Stimulated activated CD4-positive, alpha-beta T cell treated with anti-CD3 and anti-CD28 coated beads, Interleukin-12 subunit alpha, Interleukin-12 subunit beta, amount 100 ng/mL, for 24 hours (primary cell): Measurements from ENCODE around the gene INPP5F.
A peak's percentile ranks its signal among the peaks of the same experiment; 100 is the strongest.
"Not testable (repeated sequence)": the region's sequence is repeated elsewhere in the genome, so short reads cannot be mapped to it uniquely, and the experiment has no call there.

ENCODE experiments used
- DNase-seq, 2 experiments: peaks; one replicate each; pipeline ENCODE4 v3.0.0-alpha.2; 2020; ENCODE audit warnings: low read depth in 2 of 2

Gene INPP5F

GRCh38 chr10:119863951-119864565 is 138.2 kb downstream of the INPP5F start:
- no peak for DNase-seq

- DNase-seq = no peak
These were observed 139.9 kb downstream of the INPP5F start for GRCh38 chr10:119865699-119866240.

DNA sequence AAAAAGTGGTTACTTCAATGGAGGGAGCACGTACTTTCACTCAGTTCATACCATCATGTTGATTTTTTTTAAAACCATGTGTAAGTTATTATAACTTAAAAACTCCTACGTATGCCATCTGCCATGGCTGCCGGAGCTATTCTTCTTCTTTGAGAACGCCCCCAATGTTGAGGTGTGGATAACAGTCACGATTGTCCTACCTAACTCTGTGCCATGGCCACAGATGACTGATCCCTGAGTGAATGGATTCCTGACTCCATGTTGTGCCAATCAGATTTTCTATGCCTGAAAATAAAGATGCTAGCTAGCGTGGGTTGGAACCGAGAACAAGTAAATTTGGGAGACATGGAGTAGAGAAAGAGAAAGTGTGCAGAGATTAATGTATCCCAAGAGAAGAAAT is 141.5 kb downstream of the INPP5F start:
- no peak for DNase-seq

GRCh38 chr10:119869398-119869797 is 143.5 kb downstream of the INPP5F start:
- DNase-seq = not testable (repeated sequence)

DNA sequence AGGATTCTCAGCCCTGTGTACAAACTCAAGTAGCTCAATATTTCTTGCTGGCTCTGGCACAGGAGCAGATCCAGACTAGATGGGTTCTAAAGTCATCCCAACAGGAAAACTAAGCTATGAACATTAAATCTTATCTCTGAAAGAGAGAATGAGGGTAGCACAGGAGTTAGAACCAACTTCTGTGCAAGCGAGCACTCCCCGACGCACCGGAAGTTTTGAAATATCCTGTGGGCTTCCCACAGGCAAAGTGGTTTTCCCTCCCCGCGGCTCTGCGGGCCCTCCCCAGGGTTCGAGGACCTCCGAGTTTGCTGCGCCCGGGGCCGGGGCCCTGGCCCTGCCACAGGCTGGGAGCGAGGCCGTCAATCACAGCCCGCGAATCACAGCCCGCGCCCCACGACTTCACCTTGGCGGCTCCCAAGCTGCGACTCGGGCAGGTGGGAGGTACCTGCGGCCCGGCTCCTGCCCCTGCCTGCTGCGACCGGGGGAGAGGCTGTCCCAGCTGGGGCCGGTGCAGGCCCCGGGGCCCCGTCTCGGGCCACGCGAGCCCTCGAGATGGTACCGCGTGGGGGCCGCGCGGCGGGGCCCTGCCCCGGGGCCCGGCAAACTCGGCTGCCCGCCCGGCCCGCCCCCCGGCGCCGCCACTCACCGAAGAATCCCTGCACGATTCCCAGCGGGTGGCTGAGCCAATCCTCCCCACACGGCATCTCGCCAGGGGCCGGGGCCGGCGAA is 146.2 kb downstream of the INPP5F start:
- peak; percentile 32 to 38 for DNase-seq

DNA sequence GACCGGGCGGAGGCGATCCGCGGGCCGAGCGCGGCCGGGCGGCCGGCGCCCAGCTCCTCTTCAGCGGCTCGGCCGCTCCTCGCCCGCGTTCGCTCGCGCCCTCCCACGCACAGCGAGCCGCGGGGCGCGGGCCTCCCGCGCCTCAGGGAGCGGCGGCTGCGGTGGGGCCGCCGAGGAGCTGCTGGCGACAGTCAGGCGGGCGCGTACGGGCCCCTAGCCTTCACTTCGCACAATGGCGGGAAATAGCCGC is 146.7 kb downstream of the INPP5F start, which contains the start of gene MCMBP:
Gene MCMBP (minus strand): TSS at position 234 of the 250 bp plus-strand sequence. CDS start 259 bp downstream, outside the sequence.
- no peak for DNase-seq

- DNase-seq = peak; percentile 78 to 82
These were observed 147.2 kb downstream of the INPP5F start for GRCh38 chr10:119872860-119873681.

DNA sequence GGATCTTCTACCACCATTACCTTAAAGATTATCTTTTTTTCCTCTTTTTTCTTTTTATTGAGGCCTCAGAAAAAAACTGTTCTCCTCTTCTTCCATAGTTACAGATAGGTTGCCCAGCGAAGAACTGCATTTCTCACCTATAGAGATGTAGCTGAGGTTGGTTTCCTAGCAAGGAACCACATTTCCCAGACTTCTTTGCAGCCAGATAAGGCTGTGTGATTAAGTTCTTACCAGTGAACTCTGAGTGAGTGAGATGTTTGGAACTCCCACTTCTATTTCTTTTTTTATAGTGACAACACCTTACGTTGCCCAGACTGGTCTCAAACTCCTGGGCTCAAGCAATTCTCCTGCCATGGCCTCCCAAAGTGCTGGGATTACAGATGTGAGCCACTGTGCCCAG is 152.7 kb downstream of the INPP5F start:
- no peak for DNase-seq
